H1 (cell line): ENCODE data around the gene LRRC19. TPM values are rescaled to one million over a fixed set of nuclear protein-coding genes. Genes with fewer than 3 reads are reported as not detected.

Source experiments
- CTCF ChIA-PET: fragments of 300-600 bp; sonication (Branson Sonifier 250); formaldehyde crosslinking; loops from one replicate; lab custom pipeline; 2021; ENCODE audit not compliant: partially characterized antibody; lab: Charles Lee
- POLR2A ChIA-PET: fragments of 300-600 bp; sonication (Branson Sonifier 250); formaldehyde crosslinking; loops from one replicate; lab custom pipeline; 2021; ENCODE audit warnings: inconsistent platforms; ENCODE audit not compliant: partially characterized antibody; lab: Charles Lee
- DNase-seq, 2 experiments: peaks; one replicate each; pipeline versions ENCODE4 v3.0.0 to v3.0.0-alpha.2; 2010 to 2022; ENCODE audit warnings: low spot score in 2 of 2, low read depth in 1 of 2, mixed read lengths in 1 of 2
- FAIRE-seq: peaks from 2 replicates; lab custom pipeline; 2011; peaks lifted over from hg19 to GRCh38; lab: Jason Lieb, UNC
- H2AFZ ChIP-seq: 2 replicates; pipeline ENCODE4 v1.8.1; 2012; ENCODE audit warnings: low read length, inconsistent platforms
- H2AK5ac ChIP-seq: 2 replicates; pipeline ENCODE4 v1.6.1; 2013; ENCODE audit warnings: low read depth, low read length
- H2BK120ac ChIP-seq: replicated peaks from 2 replicates; pipeline ENCODE3; 2013; ENCODE audit warnings: low read depth, low read length, inconsistent platforms
- H2BK12ac ChIP-seq: 2 replicates; pipeline ENCODE4 v1.6.1; 2013; ENCODE audit warnings: low read depth, low read length
- H2BK15ac ChIP-seq: 2 replicates; pipeline ENCODE4 v1.6.1; 2013; ENCODE audit warnings: low read length
- H2BK20ac ChIP-seq: 2 replicates; pipeline ENCODE4 v1.6.1; 2013; ENCODE audit warnings: low read length
- H2BK5ac ChIP-seq: 2 replicates; pipeline ENCODE4 v1.6.1; 2013; ENCODE audit warnings: low read depth, low read length
- H3K14ac ChIP-seq: 2 replicates; pipeline ENCODE4 v1.6.1; 2013; ENCODE audit warnings: inconsistent platforms; ENCODE audit not compliant: insufficient read length
- H3K18ac ChIP-seq: 2 replicates; pipeline ENCODE4 v1.6.1; 2013; ENCODE audit warnings: low read length; ENCODE audit errors: extremely low read depth
- H3K23ac ChIP-seq: 2 replicates; pipeline ENCODE4 v1.6.1; 2013; ENCODE audit warnings: inconsistent platforms; ENCODE audit not compliant: insufficient read length
- H3K23me2 ChIP-seq: 2 replicates; pipeline ENCODE4 v1.6.1; 2013; ENCODE audit warnings: low read depth, low read length
- H3K27ac ChIP-seq: 2 replicates; pipeline ENCODE4 v1.6.1; 2011; ENCODE audit warnings: low read depth, low read length, inconsistent platforms
- H3K27me3 ChIP-seq, 4 experiments: replicated peaks in 1 of 4; 1 replicate in 1 of 4; 2 replicates in 3 of 4; pipeline versions ENCODE4 v1.6.1 to v1.8.1; 2011 to 2013; ENCODE audit warnings: low read length in 3 of 4, mild to moderate bottlenecking in 3 of 4, inconsistent platforms in 2 of 4, mixed read lengths in 2 of 4, moderate library complexity in 1 of 4; ENCODE audit not compliant: control insufficient read depth in 3 of 4, insufficient read depth in 3 of 4; ENCODE audit errors: extremely low read depth in 1 of 4
- H3K36me3 ChIP-seq, 4 experiments: 2 replicates each; pipeline versions ENCODE4 v1.6.1 to v1.8.1; 2011 to 2013; ENCODE audit warnings: mild to moderate bottlenecking in 4 of 4, low read length in 3 of 4, moderate library complexity in 2 of 4, control low read depth in 1 of 4, inconsistent platforms in 1 of 4; ENCODE audit not compliant: insufficient read depth in 4 of 4, control insufficient read depth in 2 of 4
- H3K4ac ChIP-seq: replicated peaks from 2 replicates; pipeline ENCODE3; 2013; ENCODE audit warnings: low read length, low read depth, mixed read lengths, inconsistent platforms; ENCODE audit not compliant: insufficient read length
- H3K4me1 ChIP-seq, 4 experiments: replicated peaks in 1 of 4; 1 replicate in 1 of 4; 2 replicates in 3 of 4; pipeline versions ENCODE4 v1.6.1 to v1.8.1; 2011 to 2013; ENCODE audit warnings: low read length in 3 of 4, inconsistent platforms in 2 of 4, mixed read lengths in 1 of 4; ENCODE audit not compliant: insufficient read depth in 4 of 4, control insufficient read depth in 3 of 4
- H3K4me2 ChIP-seq, 2 experiments: 2 replicates each; pipeline versions ENCODE4 v1.6.1 to v1.8.1; 2011 to 2013; ENCODE audit warnings: low read depth in 2 of 2, low read length in 2 of 2, control low read depth in 1 of 2, inconsistent platforms in 1 of 2, mild to moderate bottlenecking in 1 of 2; ENCODE audit not compliant: insufficient read depth in 1 of 2
- H3K4me3 ChIP-seq, 4 experiments: fragments of 200-600, 300-600 bp in 1 of 4; sonication (generic), shearing (Covaris generic), sonication (Bioruptor Twin) in 1 of 4; 2 replicates each; pipeline versions ENCODE4 v1.5.1 to v1.8.1; 2011 to 2016; ENCODE audit warnings: low read length in 4 of 4, low read depth in 3 of 4, control low read depth in 2 of 4, inconsistent platforms in 2 of 4, mild to moderate bottlenecking in 2 of 4, mixed read lengths in 1 of 4, moderate library complexity in 1 of 4; ENCODE audit not compliant: insufficient read depth in 2 of 4; ENCODE audit errors: extremely low read depth in 1 of 4
- H3K56ac ChIP-seq: replicated peaks from 2 replicates; pipeline ENCODE3; 2013; ENCODE audit warnings: low read depth, mild to moderate bottlenecking, mixed read lengths, low read length, inconsistent platforms; ENCODE audit not compliant: insufficient read length
- H3K79me1 ChIP-seq: 2 replicates; pipeline ENCODE4 v1.6.1; 2013; ENCODE audit warnings: low read depth, low read length, control low read depth
- H3K79me2 ChIP-seq, 2 experiments: 2 replicates each; pipeline versions ENCODE4 v1.6.1 to v1.8.1; 2012 to 2013; ENCODE audit warnings: low read length in 2 of 2, mild to moderate bottlenecking in 2 of 2, inconsistent platforms in 1 of 2; ENCODE audit not compliant: insufficient read depth in 2 of 2, control insufficient read depth in 1 of 2
- H3K9ac ChIP-seq, 4 experiments: replicated peaks in 1 of 4; 1 replicate in 1 of 4; 2 replicates in 3 of 4; pipeline versions ENCODE4 v1.6.1 to v1.8.1; 2011 to 2013; ENCODE audit warnings: low read depth in 3 of 4, low read length in 3 of 4, control low read depth in 2 of 4, mild to moderate bottlenecking in 2 of 4, moderate library complexity in 2 of 4, inconsistent platforms in 1 of 4; ENCODE audit errors: extremely low read depth in 1 of 4
- H3K9me3 ChIP-seq, 2 experiments: 2 replicates each; pipeline versions ENCODE4 v1.6.1 to v1.8.1; 2012 to 2013; ENCODE audit warnings: mild to moderate bottlenecking in 2 of 2, moderate library complexity in 2 of 2, control low read depth in 1 of 2, inconsistent platforms in 1 of 2, low read depth in 1 of 2, low read length in 1 of 2, mixed read lengths in 1 of 2; ENCODE audit not compliant: insufficient read depth in 2 of 2
- H4K20me1 ChIP-seq, 2 experiments: replicated peaks in 1 of 2; 2 replicates each; pipeline versions ENCODE3 to v1.8.1; 2011 to 2013; ENCODE audit warnings: inconsistent platforms in 2 of 2, low read length in 2 of 2, mild to moderate bottlenecking in 1 of 2; ENCODE audit not compliant: insufficient read depth in 2 of 2, control insufficient read depth in 1 of 2
- H4K5ac ChIP-seq: 2 replicates; pipeline ENCODE4 v1.6.1; 2013; ENCODE audit warnings: low read length, low read depth, mixed read lengths, inconsistent platforms; ENCODE audit not compliant: insufficient read length
- H4K8ac ChIP-seq: 2 replicates; pipeline ENCODE4 v1.8.0; 2013; ENCODE audit warnings: mild to moderate bottlenecking, moderate library complexity, low read length, inconsistent platforms; ENCODE audit not compliant: insufficient read depth; ENCODE audit errors: extremely low read depth
- H4K91ac ChIP-seq: replicated peaks from 2 replicates; pipeline ENCODE3; 2013; ENCODE audit warnings: low read length, mixed read lengths, inconsistent platforms; ENCODE audit not compliant: insufficient read length
- CEBPB ChIP-seq: IDR thresholded peaks from 2 replicates; pipeline ENCODE4 v1.6.1; 2012; ENCODE audit warnings: low read depth, low read length
- EGR1 ChIP-seq: IDR thresholded peaks from 2 replicates; pipeline ENCODE4 v1.6.1; 2011; ENCODE audit warnings: low read depth, low read length, borderline replicate concordance
- EP300 ChIP-seq, 2 experiments: IDR thresholded peaks; 1 replicate in 1 of 2; 2 replicates in 1 of 2; pipeline ENCODE4 v1.6.1; 2011 to 2012; ENCODE audit warnings: low read depth in 2 of 2, low read length in 2 of 2, mild to moderate bottlenecking in 2 of 2, borderline replicate concordance in 1 of 2, inconsistent platforms in 1 of 2, moderate library complexity in 1 of 2
- HDAC2 ChIP-seq, 2 experiments: fragments of 300-600 bp in 1 of 2; sonication (generic) in 1 of 2; IDR thresholded peaks; 2 replicates each; pipeline ENCODE4 v1.6.1; 2011 to 2012; ENCODE audit warnings: low read depth in 2 of 2, low read length in 2 of 2, mild to moderate bottlenecking in 2 of 2, moderate library complexity in 2 of 2, borderline replicate concordance in 1 of 2, inconsistent platforms in 1 of 2
- KDM1A ChIP-seq: fragments of 200-600, 300-600 bp; sonication (generic); IDR thresholded peaks from 2 replicates; pipeline ENCODE4 v1.7.1; 2016; ENCODE audit warnings: mild to moderate bottlenecking, low read length, borderline replicate concordance
- MAFK ChIP-seq: IDR thresholded peaks from 2 replicates; pipeline ENCODE4 v1.6.1; 2012; ENCODE audit warnings: low read depth, mild to moderate bottlenecking, improper control_type of control experiment, low read length
- NRF1 ChIP-seq: IDR thresholded peaks from 2 replicates; pipeline ENCODE4 v1.6.1; 2011; ENCODE audit warnings: mild to moderate bottlenecking, low read depth, low read length, improper control_type of control experiment
- RFX5 ChIP-seq: IDR thresholded peaks from 2 replicates; pipeline ENCODE4 v1.6.1; 2011; ENCODE audit warnings: low read depth, low read length, improper control_type of control experiment, borderline replicate concordance
- SP2 ChIP-seq: IDR thresholded peaks from 2 replicates; pipeline ENCODE4 v1.6.1; 2012; ENCODE audit warnings: mild to moderate bottlenecking, low read length, inconsistent platforms
- TBP ChIP-seq: IDR thresholded peaks from 2 replicates; pipeline ENCODE4 v1.6.1; 2011; ENCODE audit warnings: low read depth, low read length, improper control_type of control experiment
- WGBS, 2 experiments: shearing (Covaris generic) in 1 of 2; methylation state at CpG; one replicate each; pipeline versions ENCODE4 v1.1.6 to v1.1.7; 2013 to 2015; ENCODE audit warnings: low lambda C conversion rate in 2 of 2, mixed read lengths in 2 of 2, inconsistent platforms in 1 of 2, low coverage in 1 of 2, missing lambda C conversion rate in 1 of 2; ENCODE audit not compliant: insufficient replicate concordance in 2 of 2, insufficient coverage in 1 of 2, insufficient read length in 1 of 2; ENCODE audit errors: extremely low coverage in 1 of 2, missing lambda C conversion rate in 1 of 2; 5-methylcytosine and 5-hydroxymethylcytosine counted together
- polyA plus RNA-seq, 7 experiments: library from polyadenylated mRNA; depleted of rRNA in 3 of 7; stranded (reverse) in 5 of 7; unstranded in 2 of 7; fragments of >200 nt in 5 of 7; fragments of 200-250 nt in 2 of 7; gene quantifications; 1 replicate in 5 of 7; 2 replicates in 1 of 7; 4 replicates in 1 of 7; pipeline versions ENCODE4 v1.2.1 to v1.2.3, GENCODE V29; 2011 to 2013; ENCODE audit warnings: missing spikeins in 2 of 7, mixed read lengths in 2 of 7
- total RNA-seq: library from RNA; stranded (reverse); fragmentation: NEBNext Ultra II Directional; extraction: Animal tissue kit (Norgen Biotek cat#: 25700); gene quantifications from 2 replicates; pipeline ENCODE4 v1.2.1, GENCODE V29; 2021

The LRRC19 gene
- total and polyA plus RNA-seq, 2 of the 8 experiments (the other 6 are each of a cell fraction or from before 2014, with no cell fraction given): not detected

DNA sequence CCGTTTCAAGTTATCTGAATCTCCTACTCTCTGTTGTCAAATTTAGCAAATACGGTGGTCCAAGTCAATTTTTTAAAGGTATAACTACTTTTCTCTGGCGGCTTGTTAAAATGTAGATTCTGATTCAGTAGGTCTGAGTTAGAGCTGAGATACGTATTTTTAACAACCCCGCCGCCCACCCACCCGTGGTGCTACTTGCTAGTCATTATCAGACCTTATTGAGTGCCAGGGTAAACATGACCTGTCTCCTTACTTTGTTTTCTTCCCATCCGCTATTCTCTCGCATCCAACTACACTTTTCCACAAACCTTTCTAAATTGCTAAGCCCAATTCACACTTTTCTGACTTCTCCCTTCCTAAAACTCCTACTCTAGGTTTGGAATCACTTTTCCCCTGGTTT lies 57.7 kb downstream of the LRRC19 start:
- H3K4ac ChIP-seq: peak overlapping the region; percentile 70
- H2BK5ac ChIP-seq: no peak overlapping the region
- ChIA-PET POLR2A (interaction anchor here (1.1 to 2.5 kb wide), 9 partner anchors 8 to 56 kb away, joined by 3 to 21 read pairs (median 7); partner anchors contain the start of genes CAAP1 and IFT74), CTCF (interaction anchor here (1.0 to 1.3 kb wide), 4 partner anchors 12 to 90 kb away, joined by 3 to 4 read pairs (median 3); no protein-coding TSS in a partner anchor)
- peak overlapping the region; percentile 71 to 82 for H3K4me2 ChIP-seq
- H3K23ac ChIP-seq: no peak overlapping the region
- peak overlapping the region; percentile 85 to 97 (median 88) for H3K9ac ChIP-seq
- no peak for DNase-seq
- no peak overlapping the region for H2BK12ac ChIP-seq
- no peak overlapping the region for H2BK15ac ChIP-seq
- no peak overlapping the region for H2BK120ac ChIP-seq
- H3K18ac ChIP-seq: no peak overlapping the region; the same call in 1 of the 2 replicates
- no peak overlapping the region for H2BK20ac ChIP-seq
- peaks cover 9% of the 10 kb centered on the region for H3K79me1 ChIP-seq
- FAIRE-seq: no peak
- peaks cover 5% of the 10 kb centered on the region for H3K23me2 ChIP-seq
- no peaks in the 10 kb centered on the region for H3K27me3 ChIP-seq
- peak overlapping the region; percentile 71 for H3K56ac ChIP-seq
- peaks cover 30 to 40% of the 10 kb centered on the region in 2 experiments for H3K79me2 ChIP-seq
- no peak for TF ChIP-seq SP2
- no peak for TF ChIP-seq RFX5
- no peak for TF ChIP-seq TBP
- TF ChIP-seq HDAC2 (IDR thresholded peaks at IDR 0.05; ENCODE audit: borderline replicate concordance in 1 of 2, low read depth in 2 of 2, low read length in 2 of 2): no peak
- TF ChIP-seq CEBPB: no peak
- no peak for TF ChIP-seq NRF1
- no peak for TF ChIP-seq EP300 (IDR thresholded peaks at IDR 0.05; ENCODE audit: borderline replicate concordance in 1 of 2, low read depth in 2 of 2, low read length in 2 of 2)
- TF ChIP-seq KDM1A: no peak
- TF ChIP-seq MAFK: no peak
- no peak for TF ChIP-seq EGR1
- H4K5ac ChIP-seq: peak overlapping the region; percentile 80
- no peaks in the 10 kb centered on the region; a peak in 1 of 8 replicates for H3K36me3 ChIP-seq
- H3K4me3 ChIP-seq: peak overlapping the region; percentile 93 to 97 (median 96)
- peaks cover 0 to 4% of the 10 kb centered on the region in 2 experiments for H4K20me1 ChIP-seq
- peaks cover 0 to 1% (median 0%) of the 10 kb centered on the region in 4 experiments; a peak in 4 of 7 replicates for H3K4me1 ChIP-seq
- H2AK5ac ChIP-seq: no peak overlapping the region
- 3 to 100% methylated on average over 2 to 9 of the region's 9 CpGs for WGBS, 2 experiments
- H3K9me3 ChIP-seq: no peaks in the 10 kb centered on the region
- no peak overlapping the region for H4K8ac ChIP-seq
- no peak overlapping the region for H3K14ac ChIP-seq
- peak overlapping the region; percentile 96 for H3K27ac ChIP-seq
- 0 out of 2 replicates have a peak overlapping the region, but pooled peaks have one; percentile 76 for H2AFZ ChIP-seq
- H4K91ac ChIP-seq: peak overlapping the region; percentile 80
